T47D (cell line): ENCODE data around the gene FASLG.
"Not testable (repeated sequence)": the region's sequence is repeated elsewhere in the genome, so short reads cannot be mapped to it uniquely, and the experiment has no call there.

ENCODE experiments used
- DNase-seq, 2 experiments: peaks; one replicate each; pipeline versions ENCODE4 v3.0.0 to v3.0.0-alpha.2; 2011 to 2012; ENCODE audit warnings: low read depth in 1 of 2, low spot score in 1 of 2
- JUND ChIP-seq: IDR thresholded peaks from 2 replicates; pipeline ENCODE4 v1.6.1; 2012; ENCODE audit warnings: low read depth
- in situ Hi-C: cut with HindIII; loops from 2 replicates; pipeline ENCODE4 v1.10.0; 2016; ENCODE audit warnings: low sequenced_read_pairs, low pct_unique_long_range_greater_than_20kb

Gene FASLG

GRCh38 chr1:172658871-172659453, at the start of gene FASLG:
Gene FASLG, plus strand, starts transcription at chr1:172659103. Its CDS starts 99 bp downstream, at chr1:172659202.
- in situ Hi-C loops, result no loop called here
- no peak for TF ChIP-seq JUND
- DNase-seq, result no peak

DNA sequence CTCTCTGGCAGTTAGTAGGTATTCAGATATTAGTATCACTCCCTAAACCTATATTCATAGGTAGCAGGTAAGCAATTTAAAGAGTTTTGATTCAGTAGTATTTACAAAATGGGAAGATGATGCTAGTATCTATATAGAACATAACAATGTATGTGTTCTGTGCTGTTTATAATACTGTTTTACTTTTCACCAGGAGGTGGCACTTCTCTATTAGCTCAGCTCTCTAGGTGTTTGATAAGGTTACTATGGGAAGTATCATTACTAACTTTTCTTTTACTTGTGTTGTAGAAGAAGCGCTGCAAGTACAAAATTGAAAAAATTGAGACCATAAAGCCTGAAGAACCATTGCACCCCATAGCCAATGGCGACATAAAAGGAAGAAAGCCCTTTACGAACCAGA, 49.4 kb upstream of the FASLG start:
- in situ Hi-C loops, result no loop called here
- peak; percentile 10 to 45 for DNase-seq
- TF ChIP-seq JUND, result no peak

DNA sequence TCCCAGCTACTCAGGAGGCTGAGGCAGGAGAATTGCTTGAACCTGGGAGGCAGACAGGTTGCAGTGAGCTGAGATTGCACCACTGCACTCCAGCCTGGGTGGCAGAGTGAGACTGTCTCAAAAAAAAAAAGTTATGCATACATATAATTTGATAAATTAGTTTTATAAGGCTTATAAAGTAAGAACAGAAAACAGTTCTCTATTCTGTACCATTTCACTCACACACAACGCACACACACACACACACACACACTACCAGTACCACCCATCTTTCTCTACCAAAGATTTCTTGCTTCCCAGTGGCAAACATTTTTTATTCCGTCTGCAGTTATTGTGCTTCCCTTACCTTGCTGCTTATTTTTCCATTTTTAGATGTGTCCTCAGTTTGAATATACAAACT, 46.4 kb upstream of the FASLG start:
- TF ChIP-seq JUND, result no peak
- DNase-seq, result no peak
- in situ Hi-C loops, result no loop called here

DNA sequence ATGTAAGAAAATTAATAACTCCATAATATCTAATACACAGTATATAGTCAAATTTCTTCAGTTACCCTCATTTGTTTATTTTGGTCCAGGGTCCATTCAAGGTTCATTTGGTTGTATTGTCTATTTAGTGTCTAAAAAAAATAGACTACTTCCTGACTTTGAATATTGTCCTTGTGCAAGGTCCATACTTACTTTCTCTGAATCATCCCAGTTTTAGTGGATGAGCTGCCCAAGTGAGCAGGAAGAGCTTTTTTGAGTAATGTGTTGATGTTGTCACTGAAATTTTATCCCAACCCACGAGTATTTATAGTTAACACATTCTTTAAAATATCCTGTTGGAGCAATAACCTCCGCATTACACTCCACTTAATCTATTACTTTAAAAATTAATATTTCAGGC, 45.6 kb upstream of the FASLG start:
- no peak for TF ChIP-seq JUND
- no peak for DNase-seq
- in situ Hi-C loops, result no loop called here

DNA sequence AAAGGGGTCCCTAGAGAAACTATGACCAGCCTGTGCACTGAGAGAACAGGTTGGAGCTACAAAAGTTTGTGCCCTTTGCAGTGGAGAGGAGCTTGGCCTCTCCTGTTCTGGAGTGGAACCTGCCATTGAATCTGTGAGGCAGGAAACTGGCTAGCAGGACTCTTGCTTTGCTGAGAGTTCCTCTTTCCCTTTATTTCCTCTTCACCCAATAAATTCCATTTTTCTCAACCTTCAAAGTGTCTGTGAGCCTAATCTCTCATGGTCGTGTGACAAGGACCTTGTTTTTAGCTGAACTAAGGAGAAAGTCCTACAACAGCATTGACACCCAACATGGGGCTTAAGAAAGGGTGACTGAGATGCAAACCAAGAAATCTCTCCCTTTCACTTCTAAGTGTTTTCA, 42.7 kb upstream of the FASLG start:
- DNase-seq, result no peak
- no peak for TF ChIP-seq JUND
- in situ Hi-C loops, result no loop called here

GRCh38 chr1:172616636-172617035, 42.3 kb upstream of the FASLG start:
- in situ Hi-C loops, result no loop called here
- DNase-seq, result no peak
- TF ChIP-seq JUND, result no peak

GRCh38 chr1:172620603-172621002, 38.3 kb upstream of the FASLG start:
- DNase-seq, result peak in 1 of 2 experiments; percentile 23
- in situ Hi-C loops, result not testable (repeated sequence)

DNA sequence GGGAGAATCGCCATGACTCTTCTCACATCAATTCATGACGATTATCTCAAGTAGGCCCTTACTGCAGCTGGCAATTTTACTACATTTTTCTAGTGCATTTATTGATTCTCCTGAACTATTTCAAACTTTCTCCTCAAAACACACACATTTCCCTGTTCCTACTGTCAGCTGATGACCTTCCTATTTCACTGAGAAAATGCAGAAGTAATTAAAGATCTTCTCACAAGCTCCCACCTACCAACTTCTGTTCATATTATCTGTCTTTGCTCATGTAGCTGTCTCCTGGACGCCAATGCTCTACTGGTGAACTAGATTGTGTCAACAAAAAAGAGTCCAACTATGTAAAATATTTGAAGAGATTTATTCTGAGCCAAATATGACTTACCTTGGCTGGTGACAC, 36.4 kb upstream of the FASLG start:
- TF ChIP-seq JUND, result no peak
- DNase-seq, result no peak
- in situ Hi-C loops, result no loop called here

DNA sequence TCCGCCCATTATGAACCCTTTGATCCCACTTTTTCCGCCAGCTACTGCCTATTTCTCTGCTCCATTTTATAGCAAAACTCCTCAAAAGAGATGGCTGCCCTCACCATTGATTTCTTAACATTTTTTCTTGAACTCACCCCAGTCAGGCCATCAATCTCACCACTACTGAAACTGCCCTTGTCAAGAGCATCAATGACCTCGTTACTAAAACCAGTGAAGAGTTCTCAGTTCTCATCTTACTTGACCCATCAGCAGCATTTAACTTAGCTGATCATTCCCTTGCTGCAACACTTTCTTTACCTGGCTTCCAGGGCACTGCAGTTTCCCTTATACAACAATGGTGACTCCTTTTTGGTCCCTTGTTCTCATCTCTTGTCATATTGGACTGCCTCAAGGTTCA, 35.2 kb upstream of the FASLG start:
- no peak for TF ChIP-seq JUND
- in situ Hi-C loops, result no loop called here
- no peak for DNase-seq

DNA sequence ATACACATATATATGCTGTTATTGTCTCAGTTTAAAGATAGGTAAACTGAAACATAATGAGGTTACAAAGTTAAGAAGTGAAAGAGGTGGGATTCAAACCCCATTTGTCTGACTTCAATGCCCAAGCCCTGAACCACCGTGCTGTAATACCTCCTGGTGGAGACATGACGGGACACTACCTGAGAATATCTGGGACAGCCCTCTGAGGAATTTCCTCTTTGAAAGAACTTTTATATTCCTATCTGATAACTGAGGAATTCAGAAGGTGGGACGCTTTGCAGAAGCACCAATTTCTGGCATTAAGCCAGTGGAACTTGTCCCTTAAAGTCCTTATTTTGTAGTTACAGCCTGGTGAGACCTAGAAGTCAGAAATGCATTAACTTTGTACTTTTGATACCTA, 32.1 kb upstream of the FASLG start:
- in situ Hi-C loops, result no loop called here
- DNase-seq, result no peak
- no peak for TF ChIP-seq JUND

DNA sequence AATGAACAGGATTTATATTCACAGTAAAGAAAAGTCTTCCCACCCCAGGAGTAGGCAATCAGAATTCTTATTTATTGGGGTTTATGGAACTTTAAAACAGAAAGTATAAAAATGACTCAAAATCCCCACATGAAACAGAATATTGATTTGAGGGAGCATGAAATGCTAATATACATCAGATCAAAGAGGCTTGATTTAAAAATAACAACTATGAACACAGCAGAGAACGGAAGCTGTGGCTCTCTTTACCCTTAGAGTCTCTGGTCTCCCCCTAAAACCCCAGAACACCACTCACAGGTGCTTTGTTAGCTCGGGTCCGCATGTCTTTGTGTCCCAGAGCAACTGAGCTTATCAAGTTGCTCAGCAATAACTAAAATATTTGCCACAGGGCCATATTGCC, 31.2 kb upstream of the FASLG start:
- no peak for DNase-seq
- no peak for TF ChIP-seq JUND
- in situ Hi-C loops, result no loop called here

DNA sequence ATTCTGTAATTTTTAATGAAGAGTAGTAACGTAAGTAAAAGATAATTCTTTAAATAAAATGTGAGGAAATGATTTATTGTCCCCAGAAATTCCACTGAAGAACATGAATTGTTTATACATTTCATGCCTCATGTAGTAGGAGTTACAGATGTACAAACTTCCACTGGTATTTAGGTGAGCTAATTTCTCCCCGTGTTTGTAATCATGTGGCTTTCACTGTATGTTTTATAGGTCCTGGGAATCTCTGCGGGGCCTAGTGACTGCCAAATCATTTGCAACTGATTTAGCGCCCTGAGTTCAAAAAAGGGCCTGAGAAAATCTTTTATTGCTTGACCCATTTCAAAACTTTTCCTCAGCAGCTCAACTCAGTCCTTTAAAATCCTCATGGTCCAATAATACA, 30.5 kb upstream of the FASLG start:
- no peak for DNase-seq
- TF ChIP-seq JUND, result no peak
- in situ Hi-C loops, result no loop called here

DNA sequence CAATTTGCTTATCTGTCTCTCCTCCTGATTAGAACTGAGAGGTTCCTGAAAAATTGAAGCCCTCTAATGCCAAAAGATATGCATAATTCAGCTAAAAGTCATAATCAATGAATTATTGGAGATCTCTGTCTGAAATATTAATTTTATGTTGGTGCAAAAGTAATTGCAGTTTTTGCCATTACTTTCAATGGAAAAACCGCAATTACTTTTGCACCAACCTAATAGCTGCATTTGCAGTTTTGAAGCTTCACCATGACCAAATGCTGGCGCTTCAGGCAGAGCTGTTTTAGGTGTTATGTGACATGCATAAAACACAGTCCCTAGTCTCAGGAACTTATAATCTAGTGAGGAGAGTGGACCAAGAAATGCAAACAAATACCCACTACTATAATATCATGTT, 29.7 kb upstream of the FASLG start:
- TF ChIP-seq JUND, result no peak
- no peak for DNase-seq
- in situ Hi-C loops, result no loop called here

DNA sequence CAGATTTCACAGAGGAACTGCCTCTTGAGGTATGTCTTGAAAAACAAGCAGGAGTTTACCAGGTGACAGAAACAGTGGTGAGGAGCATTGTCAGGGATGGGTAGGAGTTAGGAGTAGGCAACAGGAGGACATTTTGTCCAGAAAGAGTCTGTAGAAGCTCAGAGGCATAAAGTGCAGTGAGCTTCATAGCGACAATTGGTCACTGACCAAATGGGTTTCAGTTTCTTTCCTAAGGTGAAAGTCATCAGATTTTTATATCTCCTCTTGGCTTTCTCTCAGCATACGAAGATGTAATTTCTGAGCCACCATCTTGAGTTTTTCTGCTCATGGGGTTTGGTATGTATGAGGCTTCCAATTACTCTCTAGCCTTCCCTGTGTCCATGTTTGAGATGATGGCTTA, 29.3 kb upstream of the FASLG start:
- no peak for DNase-seq
- in situ Hi-C loops, result no loop called here
- no peak for TF ChIP-seq JUND
